Parathyroid adenoma (tissue), 2 donors: ENCODE data around the gene ZDHHC7.

ENCODE experiments used
- H2AFZ ChIP-seq: fragments of 300-600 bp; sonication (generic); one replicate; pipeline ENCODE4 v1.7.0; 2017; ENCODE audit warnings: antibody characterized with exemption, mild to moderate bottlenecking
- H3K27ac ChIP-seq: fragments of 300-600 bp; sonication (generic); one replicate; pipeline ENCODE4 v1.7.0; 2017
- H3K27me3 ChIP-seq: fragments of 300-600 bp; sonication (generic); one replicate; pipeline ENCODE4 v1.7.0; 2017; ENCODE audit warnings: low read length; ENCODE audit not compliant: control insufficient read depth, insufficient read depth
- H3K36me3 ChIP-seq: fragments of 300-600 bp; sonication (generic); one replicate; pipeline ENCODE4 v1.7.0; 2017; ENCODE audit warnings: low read length; ENCODE audit not compliant: control insufficient read depth, insufficient read depth
- H3K4me1 ChIP-seq: fragments of 300-600 bp; sonication (generic); one replicate; pipeline ENCODE4 v1.7.0; 2017; ENCODE audit warnings: control low read depth
- H3K4me2 ChIP-seq: fragments of 300-600 bp; sonication (generic); one replicate; pipeline ENCODE4 v1.7.0; 2017; ENCODE audit warnings: low read length
- H3K4me3 ChIP-seq: fragments of 300-600 bp; sonication (generic); one replicate; pipeline ENCODE4 v1.7.0; 2017; ENCODE audit warnings: low read depth, low read length
- H3K79me2 ChIP-seq: fragments of 300-600 bp; sonication (generic); one replicate; pipeline ENCODE4 v1.7.0; 2017; ENCODE audit warnings: control low read depth
- H3K9ac ChIP-seq: fragments of 300-600 bp; sonication (generic); one replicate; pipeline ENCODE4 v1.7.0; 2017; ENCODE audit warnings: mild to moderate bottlenecking
- H3K9me3 ChIP-seq: fragments of 300-600 bp; sonication (generic); one replicate; pipeline ENCODE4 v1.7.0; 2017; ENCODE audit warnings: low read length; ENCODE audit not compliant: control insufficient read depth
- TF ChIP-seq, protein P1 (sequence below): fragments of 300-600 bp; sonication (generic); IDR thresholded peaks from one replicate; pipeline ENCODE4 v1.7.0; 2017; ENCODE audit warnings: antibody characterized with exemption, mild to moderate bottlenecking
- donor health status: primary hyperparathyroidism.

The ZDHHC7 gene

GRCh38 chr16:85051683-85052082, 40.3 kb upstream of the ZDHHC7 start:
- Histone ChIP-seq H3K36me3 (no peaks in the 10 kb centered on the region), H3K9me3 (no peaks in the 10 kb centered on the region), H2AFZ (no peak overlapping the region), H3K4me1 (peaks cover 10% of the 10 kb centered on the region), H3K27me3 (no peaks in the 10 kb centered on the region), H3K4me3 (no peak overlapping the region), H3K9ac (no peak overlapping the region), H3K4me2 (no peak overlapping the region), H3K27ac (no peak overlapping the region), H3K79me2 (no peaks in the 10 kb centered on the region)
- TF ChIP-seq, protein P1, sequence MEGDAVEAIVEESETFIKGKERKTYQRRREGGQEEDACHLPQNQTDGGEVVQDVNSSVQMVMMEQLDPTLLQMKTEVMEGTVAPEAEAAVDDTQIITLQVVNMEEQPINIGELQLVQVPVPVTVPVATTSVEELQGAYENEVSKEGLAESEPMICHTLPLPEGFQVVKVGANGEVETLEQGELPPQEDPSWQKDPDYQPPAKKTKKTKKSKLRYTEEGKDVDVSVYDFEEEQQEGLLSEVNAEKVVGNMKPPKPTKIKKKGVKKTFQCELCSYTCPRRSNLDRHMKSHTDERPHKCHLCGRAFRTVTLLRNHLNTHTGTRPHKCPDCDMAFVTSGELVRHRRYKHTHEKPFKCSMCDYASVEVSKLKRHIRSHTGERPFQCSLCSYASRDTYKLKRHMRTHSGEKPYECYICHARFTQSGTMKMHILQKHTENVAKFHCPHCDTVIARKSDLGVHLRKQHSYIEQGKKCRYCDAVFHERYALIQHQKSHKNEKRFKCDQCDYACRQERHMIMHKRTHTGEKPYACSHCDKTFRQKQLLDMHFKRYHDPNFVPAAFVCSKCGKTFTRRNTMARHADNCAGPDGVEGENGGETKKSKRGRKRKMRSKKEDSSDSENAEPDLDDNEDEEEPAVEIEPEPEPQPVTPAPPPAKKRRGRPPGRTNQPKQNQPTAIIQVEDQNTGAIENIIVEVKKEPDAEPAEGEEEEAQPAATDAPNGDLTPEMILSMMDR = no peak

- TF ChIP-seq, protein P1 = no peak
- Histone ChIP-seq H3K9ac (no peak overlapping the region), H3K27ac (no peak overlapping the region), H2AFZ (no peak overlapping the region), H3K4me3 (no peak overlapping the region), H3K9me3 (no peaks in the 10 kb centered on the region), H3K4me2 (no peak overlapping the region), H3K4me1 (peaks cover 10% of the 10 kb centered on the region), H3K79me2 (no peaks in the 10 kb centered on the region), H3K27me3 (no peaks in the 10 kb centered on the region), H3K36me3 (no peaks in the 10 kb centered on the region)
These were observed 39.8 kb upstream of the ZDHHC7 start for GRCh38 chr16:85051067-85051581.

DNA sequence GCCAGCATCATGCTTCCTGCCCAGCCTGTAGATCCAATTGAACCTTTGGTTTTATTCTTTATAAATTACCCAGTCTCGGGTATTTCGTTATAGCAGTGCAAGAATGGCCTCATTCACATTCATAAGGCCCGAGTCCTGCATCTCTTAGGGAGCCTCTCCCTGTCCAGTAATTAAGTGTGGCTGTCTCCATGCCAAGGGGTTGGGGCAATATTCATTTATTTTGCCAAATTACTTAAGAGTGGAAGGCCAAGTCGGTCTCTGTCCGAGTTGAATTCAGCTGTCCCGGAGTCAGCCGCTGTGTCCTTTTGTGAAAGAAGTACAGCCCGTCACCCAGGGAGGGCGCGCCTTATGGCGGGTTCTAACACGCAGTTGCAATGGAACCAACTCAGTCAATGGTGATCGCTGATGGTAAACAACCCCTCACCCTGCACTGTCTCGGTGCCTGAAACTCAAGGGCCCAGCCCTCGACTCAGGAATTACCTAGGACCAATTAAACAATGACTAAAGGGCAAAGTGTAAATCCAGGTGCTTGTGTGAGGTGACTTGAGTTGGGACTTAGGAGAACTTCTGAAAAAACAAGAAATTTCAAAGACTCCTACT, 38.5 kb upstream of the ZDHHC7 start:
- H3K27ac ChIP-seq = no peak overlapping the region
- H3K4me3 ChIP-seq = no peak overlapping the region
- H3K27me3 ChIP-seq = no peaks in the 10 kb centered on the region
- TF ChIP-seq, protein P1 = no peak
- no peak overlapping the region for H3K9ac ChIP-seq
- peaks cover 1% of the 10 kb centered on the region for H3K4me1 ChIP-seq
- H3K4me2 ChIP-seq = no peak overlapping the region
- H3K9me3 ChIP-seq = no peaks in the 10 kb centered on the region
- no peaks in the 10 kb centered on the region for H3K36me3 ChIP-seq
- H2AFZ ChIP-seq = no peak overlapping the region
- no peaks in the 10 kb centered on the region for H3K79me2 ChIP-seq

DNA sequence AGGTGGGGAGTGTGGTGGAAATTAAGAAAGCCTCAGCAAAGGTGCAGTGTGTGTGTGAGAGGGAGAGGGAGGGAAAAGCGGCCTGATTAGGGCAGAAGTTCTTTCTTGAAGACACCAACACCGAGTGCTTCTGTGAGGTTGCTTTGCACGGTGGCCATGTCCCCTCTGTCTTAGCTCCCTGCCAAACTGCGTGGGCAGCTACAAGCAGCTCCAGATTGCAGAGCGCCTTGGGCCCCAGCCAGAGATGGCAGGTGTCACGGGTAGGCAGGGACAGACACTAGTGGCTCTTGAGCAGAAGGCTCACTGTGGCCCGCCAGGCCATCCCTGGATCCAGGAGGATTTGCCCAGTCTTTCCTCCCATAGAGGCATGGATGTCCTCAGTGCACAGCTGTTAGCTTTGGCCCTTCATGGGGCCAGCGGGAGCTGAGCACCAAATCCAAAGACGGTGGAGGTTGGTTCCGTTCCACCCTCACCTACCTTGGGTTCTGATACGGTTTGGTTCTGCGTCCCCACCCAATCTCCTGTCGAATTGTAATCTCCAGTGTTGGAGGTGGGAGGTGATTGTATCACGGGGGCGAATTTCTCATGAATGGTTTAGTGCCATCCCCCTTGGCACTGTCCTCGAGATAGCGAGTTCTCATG, 37.7 kb upstream of the ZDHHC7 start:
- no peaks in the 10 kb centered on the region for H3K9me3 ChIP-seq
- H3K27ac ChIP-seq = no peak overlapping the region
- H3K36me3 ChIP-seq = no peaks in the 10 kb centered on the region
- H2AFZ ChIP-seq = no peak overlapping the region
- no peaks in the 10 kb centered on the region for H3K79me2 ChIP-seq
- H3K4me1 ChIP-seq = no peaks in the 10 kb centered on the region
- no peak overlapping the region for H3K9ac ChIP-seq
- TF ChIP-seq, protein P1 = no peak
- H3K4me2 ChIP-seq = no peak overlapping the region
- H3K27me3 ChIP-seq = no peaks in the 10 kb centered on the region
- H3K4me3 ChIP-seq = no peak overlapping the region
